GM19372 (cell line): ENCODE data around the gene KRTAP4-4.
"Not testable (repeated sequence)": the region's sequence is repeated elsewhere in the genome, so short reads cannot be mapped to it uniquely, and the experiment has no call there.

Experiments
- ATAC-seq: cut with Tn5 transposase; IDR thresholded peaks from one replicate; pipeline ENCODE4 v1.9.1; 2021; ENCODE audit warnings: mild to moderate bottlenecking, low read depth, moderate library complexity; ENCODE audit not compliant: unreplicated experiment

KRTAP4-4 gene

DNA sequence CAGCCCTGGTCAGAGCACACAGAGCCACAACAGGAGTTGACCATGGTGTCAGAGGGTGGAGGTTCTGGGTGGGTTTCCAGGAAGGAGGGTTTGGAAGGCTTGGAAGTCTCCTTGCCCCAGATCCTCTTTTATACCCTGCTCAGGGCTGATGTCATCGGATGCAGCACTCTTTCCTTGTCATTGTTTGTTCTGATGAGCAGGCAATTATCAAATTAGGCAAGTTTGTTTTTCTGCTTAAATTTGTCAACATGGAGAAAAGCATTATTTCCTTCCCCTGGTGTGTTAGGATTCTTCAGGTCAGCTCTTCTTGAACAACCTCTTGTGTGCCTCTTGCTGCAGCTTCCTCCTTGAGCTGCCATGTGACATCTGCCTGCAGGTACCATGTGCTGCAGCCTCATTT lies at the start of gene KRTAP4-4:
Gene KRTAP4-4, minus strand, starts transcription at position 101 of the 400 bp plus-strand sequence. Its CDS starts 57 bp downstream, at position 44.
- ATAC-seq: no peak

DNA sequence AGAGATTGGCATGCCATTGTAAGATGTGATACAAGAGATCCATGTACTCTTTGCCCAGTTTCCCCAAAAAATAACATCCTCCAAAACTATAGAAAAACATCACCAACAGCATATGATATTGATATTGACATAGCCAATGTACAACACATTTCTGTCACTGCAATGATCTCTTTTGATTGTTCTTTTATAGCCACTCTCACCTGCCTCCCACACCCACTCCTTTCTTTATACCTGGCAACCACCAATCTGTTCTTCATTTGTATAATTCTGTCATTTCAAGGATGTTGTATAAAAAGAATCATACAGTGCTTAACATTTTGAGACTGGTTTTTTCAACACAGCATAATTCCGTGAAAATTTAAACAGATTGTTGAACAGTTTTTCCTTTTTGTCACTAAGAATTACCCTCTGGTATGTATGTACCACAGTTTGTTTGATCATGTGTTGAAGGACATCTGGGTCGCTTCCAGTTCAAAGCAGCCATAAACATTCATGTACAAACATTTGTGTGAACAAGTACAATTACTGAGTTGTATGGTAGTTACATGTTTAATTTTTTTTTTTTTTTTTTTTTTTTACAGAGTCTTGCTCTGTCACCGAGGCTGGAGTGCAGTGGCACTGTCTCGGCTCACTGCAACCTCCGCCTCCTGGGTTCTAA lies 39.0 kb upstream of the KRTAP4-4 start:
- no peak for ATAC-seq

DNA sequence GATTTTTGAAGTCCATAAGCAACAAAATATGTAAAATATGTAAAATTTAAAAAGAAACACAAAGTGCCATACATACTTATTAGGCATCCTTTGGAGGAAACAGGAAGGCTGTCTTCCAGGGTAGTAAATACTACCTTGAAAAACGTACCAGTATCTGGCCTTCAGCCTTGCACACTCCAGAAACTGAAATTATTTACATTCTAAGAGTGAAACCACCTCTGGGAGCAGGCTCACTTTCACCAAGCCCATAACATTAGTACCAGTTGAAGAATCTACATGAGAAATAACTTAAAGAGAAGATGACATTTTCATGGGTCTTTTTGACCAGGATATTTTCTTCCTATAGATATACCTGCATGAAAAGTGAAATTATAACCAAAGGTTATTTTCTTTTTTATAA lies 35.5 kb upstream of the KRTAP4-4 start:
- ATAC-seq: no peak

DNA sequence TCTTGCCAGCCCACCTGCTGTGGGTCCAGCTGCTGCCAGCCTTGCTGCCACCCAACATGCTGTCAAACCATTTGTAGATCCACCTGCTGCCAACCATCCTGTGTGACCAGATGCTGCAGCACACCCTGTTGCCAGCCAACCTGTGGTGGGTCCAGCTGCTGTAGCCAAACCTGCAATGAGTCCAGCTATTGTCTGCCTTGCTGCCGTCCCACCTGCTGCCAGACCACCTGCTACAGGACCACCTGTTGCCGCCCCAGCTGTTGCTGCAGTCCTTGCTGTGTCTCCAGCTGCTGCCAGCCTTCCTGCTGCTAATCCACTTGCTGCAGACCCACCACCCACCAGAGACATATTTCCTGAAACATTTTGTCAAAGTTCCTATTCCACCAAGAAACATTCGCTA lies 29.8 kb upstream of the KRTAP4-4 start:
- ATAC-seq: no peak

DNA sequence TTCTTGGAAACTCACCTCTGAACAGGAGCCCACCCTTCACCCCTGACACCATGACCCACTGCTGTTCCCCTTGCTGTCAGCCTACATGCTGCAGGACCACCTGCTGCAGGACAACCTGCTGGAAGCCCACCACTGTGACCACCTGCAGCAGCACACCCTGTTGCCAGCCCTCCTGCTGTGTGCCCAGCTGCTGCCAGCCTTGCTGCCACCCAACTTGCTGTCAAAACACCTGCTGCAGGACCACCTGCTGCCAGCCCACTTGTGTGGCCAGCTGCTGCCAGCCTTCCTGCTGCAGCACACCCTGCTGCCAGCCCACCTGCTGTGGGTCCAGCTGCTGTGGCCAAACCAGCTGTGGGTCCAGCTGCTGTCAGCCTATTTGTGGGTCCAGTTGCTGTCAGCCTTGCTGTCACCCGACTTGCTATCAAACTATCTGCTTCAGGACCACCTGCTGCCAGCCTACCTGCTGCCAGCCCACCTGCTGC lies 29.3 kb upstream of the KRTAP4-4 start, which contains the start of gene KRTAP9-1:
Gene KRTAP9-1, plus strand, starts transcription at position 51 of the 482 bp plus-strand sequence. Its CDS starts 0 bp downstream, at position 51.
- not testable (repeated sequence) for ATAC-seq

DNA sequence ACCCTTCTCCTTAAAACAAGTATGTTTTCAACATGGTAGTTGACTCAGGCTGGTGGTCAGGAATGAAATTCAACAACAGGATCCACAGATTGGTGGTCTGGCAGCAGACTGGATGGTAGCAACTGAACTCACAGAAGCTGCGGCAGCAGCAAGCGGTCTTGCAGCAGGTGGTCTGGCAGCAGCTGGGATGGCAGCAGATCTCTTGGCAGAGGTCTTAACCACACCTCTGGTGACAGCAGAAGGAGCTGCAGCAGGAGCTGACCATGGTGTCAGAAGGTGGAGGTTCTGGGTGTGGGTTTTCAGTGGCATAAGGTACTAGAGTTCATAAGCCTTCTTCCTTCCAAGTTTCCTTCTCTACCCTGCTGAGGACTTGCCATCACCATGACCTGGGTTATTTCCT lies 26.3 kb upstream of the KRTAP4-4 start:
- ATAC-seq: no peak

DNA sequence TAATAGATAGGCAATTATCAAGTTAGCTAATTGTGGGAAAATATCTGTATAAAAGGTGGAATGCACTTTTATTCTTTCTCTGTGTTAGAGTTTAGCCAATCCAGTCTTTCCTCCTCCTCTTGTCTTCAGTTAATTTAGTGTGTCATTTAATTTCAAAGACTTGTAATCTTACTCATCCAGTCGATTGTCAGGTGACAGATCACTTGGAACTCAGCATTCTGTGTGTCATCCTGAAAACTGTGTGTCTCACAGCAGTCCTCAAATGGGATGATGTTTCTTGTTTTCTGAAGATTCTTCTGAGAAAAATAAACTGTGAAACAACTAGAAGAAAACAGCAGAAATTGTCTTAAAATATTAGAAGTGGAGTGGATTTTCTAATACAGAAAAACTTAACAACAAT lies 24.5 kb upstream of the KRTAP4-4 start:
- no peak for ATAC-seq

DNA sequence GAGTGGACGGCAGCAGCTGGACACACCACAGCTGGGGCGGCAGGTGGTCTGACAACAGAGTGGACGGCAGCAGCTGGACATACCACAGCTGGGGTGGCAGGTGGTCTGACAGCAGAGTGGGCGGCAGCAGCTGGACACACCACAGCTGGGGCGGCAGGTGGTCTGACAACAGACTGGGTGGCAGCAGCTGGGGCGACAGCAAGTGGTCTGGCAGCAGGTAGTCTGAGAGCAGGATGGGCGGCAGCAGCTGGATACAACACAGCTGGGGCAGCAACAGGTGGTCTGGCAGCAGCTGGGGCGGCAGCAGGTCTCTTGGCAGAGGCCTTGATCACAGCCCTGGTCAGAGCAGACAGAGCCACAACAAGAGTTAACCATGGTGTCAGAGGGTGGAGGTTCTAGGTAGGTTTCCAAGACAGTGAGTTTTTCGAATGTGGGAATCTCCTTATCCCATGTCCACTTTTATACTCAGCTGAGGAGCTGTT lies 24.0 kb upstream of the KRTAP4-4 start, which contains the start of gene KRTAP4-1:
Gene KRTAP4-1, minus strand, starts transcription at position 432 of the 482 bp plus-strand sequence. Its CDS starts 57 bp downstream, at position 375.
- ATAC-seq: no peak

DNA sequence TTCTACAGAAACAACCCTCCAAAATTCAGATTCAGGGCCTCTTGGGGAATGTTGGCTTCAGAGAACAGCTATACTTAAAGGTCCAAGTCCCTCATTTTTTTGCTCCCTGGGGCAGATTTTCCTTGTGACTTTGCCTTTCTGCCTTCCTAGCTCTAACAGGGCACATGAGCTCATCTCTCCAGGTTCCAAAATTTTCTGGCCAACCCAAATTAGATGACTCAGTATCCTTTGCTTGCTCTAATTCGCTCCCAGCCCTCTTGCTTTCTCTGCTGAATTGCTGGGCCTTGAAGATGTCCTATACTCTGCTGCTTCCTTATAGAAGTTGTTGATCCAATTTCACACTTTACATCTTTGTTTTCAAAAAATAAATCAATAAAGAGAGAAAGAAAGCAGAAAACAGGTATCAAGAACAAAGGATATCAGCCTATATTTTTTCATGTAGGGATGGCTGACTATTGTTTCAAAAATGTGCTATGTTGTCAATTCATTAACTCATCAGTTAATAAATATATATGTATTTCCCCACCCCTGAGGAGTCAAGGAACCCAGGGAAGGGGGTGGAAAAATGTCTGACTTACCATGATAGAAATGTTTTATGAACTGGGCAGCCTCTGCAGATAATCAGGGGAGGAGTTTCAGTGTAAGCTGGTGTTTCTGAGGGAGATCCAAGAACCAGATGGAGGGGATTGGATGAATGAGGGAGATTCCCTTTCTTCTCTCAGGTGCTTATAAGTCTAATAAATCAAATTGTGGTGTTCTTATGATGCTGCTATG lies 18.5 kb upstream of the KRTAP4-4 start:
- ATAC-seq: no peak

DNA sequence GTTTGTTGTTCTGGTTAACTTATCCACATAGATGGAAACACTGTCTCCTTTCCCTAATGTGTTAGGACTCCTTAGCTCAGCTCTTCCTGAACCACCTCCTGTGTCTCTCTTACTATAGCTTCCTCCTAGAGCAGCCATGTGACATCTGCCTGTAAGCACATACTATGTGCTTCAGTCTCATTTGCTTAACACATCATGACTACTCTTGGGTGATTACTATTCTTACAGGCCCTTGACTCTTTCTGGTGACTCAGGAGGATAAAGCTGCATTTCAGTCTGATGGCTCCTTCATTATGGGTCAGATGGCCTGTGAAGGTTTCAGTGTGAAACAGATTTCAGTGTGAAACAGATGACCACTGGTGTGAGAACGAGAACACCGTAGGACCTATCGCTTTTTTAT lies 17.8 kb upstream of the KRTAP4-4 start:
- ATAC-seq: no peak

DNA sequence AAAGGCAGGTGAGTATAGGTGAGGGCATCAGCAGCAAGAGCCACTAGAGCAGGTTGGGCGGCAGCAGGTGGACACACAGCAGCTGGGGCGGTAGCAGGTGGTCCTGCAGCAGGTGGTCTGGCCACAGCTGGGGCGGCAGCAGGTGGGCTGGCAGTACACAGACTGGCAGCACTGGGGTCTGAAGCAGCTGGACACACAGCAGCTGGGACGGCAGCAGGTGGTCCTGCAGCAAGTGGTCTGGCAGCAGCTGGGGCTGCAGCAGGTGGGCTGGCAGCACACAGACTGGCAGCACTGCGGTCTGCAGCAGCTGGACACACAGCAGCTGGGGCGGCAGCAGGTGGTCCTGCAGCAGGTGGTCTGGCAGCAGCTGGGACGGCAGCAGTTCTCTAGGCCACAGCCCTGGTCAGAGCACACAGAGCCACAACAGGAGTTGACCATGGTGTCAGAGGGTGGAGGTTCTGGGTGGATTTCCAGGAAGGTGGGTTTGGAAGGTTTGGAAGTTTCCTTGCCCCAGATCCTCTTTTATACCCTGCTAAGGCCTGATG lies 17.3 kb upstream of the KRTAP4-4 start, which contains the start of gene KRTAP4-2:
Gene KRTAP4-2, minus strand, starts transcription at position 495 of the 545 bp plus-strand sequence. Its CDS starts 57 bp downstream, at position 438.
- no peak for ATAC-seq

DNA sequence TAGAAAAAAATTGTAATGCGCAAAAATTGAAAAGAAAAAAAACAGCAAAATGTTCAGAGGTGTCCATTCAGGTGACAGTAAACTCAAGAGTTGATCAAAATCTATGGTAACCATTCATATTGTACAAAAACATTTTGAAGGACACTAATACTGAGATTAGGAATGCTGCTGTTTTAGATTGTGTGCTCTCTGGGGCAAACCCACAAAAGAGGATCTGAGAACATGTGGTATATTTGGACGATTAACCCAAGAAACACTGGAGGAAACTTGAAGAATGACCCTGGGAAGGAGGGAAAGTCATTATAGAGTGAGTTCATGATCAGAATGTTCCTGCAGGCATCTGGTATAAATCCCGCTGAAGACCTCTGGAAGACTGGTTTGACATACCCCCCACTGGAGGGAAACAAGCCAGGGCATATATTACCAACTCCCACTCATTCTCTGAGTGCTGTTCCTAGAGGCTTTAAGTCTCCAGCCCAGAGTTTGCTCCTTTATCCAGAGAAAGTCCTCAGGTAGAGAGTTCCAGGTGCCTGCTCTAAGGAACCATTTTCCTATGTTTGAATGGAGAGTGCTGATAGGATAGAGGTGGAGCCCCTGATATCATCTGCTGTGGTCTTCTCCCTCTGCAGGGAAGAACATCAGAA lies 16.3 kb upstream of the KRTAP4-4 start:
- no peak for ATAC-seq

DNA sequence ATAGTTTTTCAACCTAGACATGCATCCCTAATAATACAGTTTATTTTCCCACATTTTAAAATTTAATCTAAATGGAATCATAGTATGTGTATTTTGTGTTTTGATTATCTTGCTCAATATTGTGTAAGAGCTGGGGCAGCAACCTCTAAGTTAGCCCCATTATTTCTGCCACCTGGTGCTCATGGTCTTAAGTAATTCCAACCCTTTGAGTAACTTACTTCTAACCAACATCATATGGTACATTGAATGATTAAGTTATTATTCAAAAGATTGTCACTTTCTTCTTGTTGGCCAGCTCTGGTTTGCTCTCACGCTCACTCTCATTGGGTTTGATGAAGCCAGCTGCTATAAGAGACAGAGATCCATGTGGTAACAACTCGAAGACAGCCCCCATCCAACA lies 11.3 kb upstream of the KRTAP4-4 start:
- ATAC-seq: no peak

DNA sequence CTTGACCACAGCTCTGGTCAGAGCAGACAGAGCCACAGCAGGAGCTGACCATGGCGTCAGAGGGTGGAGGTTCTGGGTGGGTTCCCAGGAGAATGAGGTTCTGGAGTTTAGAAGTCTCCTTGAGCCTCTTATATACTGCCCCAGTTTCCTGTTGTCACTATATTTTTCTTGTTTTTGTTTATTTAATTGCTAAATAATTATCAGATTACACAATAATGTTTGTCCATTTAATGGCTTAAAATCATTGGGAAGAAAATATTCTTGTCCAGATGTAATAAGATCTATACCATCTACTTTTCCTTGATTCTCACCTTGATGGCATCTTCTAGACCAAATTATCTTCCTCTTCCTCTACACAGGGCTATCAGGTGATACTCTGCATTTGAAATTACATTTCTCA lies 7.6 kb upstream of the KRTAP4-4 start, which contains the start of gene KRTAP4-3:
Gene KRTAP4-3, minus strand, starts transcription at position 101 of the 400 bp plus-strand sequence. Its CDS starts 49 bp downstream, at position 52.
- no peak for ATAC-seq

DNA sequence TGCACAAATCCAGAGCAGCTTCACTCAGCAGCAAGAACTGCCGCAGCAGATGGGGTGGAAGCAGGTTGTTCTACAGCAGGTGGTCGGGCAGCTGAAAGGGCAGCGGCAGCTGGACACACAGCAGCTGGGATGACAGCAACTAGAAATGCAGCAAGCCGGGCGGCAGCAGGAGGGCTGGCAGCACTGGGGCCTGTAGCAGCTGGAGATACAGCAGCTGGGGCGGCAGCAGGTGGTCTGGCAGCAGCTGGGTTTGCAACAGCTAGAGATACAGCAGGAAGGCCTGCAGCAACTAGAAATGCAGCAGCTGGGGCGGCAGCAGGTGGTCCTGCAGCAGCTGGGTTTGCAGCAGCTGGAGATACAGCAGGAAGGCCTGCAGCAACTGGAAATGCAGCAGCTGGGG lies 7.0 kb upstream of the KRTAP4-4 start:
- ATAC-seq: no peak

DNA sequence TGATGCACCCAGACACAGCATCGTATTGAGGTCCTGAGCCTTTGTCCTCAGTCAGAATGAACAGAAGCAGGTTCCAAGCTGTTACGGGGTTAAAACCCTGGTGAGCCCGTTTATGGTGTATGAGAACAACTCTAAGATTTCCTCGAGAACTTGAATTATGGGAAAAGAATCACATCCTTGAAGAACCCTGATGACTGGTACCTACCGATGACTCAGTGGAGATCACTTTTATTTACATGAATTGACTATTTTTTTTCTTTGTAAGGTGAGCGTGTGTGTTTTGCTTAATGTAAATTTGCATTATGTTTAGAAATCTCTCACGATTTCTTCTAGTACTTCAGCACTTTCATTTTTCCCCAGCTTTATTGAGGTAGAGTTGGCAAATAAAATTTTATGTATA lies 3.3 kb upstream of the KRTAP4-4 start:
- no peak for ATAC-seq

DNA sequence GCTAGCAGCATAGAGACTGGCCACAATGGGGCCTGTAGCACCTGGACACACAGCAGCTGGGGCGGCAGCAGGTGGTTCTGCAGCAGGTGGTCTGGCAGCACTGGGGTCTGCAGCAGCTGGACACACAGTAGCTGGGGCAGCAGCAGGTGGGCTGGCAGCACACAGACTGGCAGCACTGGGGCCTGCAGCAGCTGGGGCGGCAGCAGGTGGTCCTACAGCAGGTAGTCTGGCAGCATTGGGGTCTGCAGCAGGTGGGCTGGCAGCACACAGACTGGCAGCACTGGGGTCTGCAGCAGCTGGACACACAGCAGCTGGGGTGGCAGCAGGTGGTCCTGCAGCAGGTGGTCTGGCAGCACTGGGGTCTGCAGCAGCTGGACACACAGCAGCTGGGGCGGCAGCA lies 358 bp downstream of the KRTAP4-4 start:
- ATAC-seq: not testable (repeated sequence)

DNA sequence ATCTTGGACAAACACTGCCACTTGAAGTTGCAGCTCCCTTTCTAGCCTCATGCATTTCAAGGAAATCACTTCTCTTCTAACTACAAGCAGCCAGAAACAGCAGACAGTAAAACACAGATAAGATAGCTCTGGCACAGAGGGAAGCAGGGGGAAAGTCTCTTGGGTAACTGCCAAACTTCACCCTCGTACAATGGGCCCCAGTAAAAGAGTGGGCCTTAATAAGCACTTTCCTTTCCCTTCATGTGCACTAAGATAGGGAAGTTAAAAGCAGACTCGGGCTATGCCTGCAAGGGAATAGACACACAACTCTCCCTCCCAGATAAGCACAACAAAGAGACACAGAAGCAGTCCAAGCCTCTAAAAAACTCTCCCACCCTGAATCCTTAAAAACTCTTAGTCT lies 6.7 kb downstream of the KRTAP4-4 start:
- no peak for ATAC-seq

DNA sequence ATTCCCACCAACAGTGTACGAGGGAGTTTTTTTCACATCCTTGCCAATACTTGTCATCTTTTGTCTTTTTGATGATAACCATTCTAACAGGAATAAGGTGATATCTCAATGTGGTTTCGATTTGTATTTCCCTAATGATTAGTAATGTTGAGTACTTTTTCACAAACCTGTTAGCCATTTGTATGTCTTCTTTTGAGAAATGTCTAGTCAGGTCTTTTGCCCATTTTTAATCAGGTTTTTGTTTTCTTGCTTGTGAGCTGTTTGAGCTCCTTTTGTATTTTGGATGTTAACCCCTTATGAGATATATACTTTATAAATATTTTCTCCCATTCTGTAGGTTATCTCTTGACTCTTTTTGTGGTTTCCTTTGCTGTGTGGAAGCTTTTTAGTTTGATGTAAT lies 9.0 kb downstream of the KRTAP4-4 start:
- ATAC-seq: no peak

DNA sequence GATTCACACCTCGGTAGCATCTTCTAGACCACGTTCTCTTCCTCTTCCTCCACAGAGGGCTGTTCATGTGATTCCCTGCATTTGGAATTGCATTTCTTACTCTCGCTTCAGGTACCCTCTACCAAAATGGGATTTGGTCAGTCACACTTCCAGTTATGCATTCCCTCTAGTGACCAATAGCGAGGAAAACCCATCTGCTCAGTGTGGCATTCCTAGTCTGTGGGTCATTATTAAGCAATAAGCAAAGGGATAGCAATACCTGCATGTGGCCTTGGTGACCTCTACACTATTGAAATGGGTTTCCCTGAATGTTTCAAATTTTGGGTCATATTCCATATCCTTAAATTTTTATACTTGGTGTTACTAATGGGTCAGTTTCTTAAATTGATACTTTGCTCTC lies 10.5 kb downstream of the KRTAP4-4 start:
- no peak for ATAC-seq

DNA sequence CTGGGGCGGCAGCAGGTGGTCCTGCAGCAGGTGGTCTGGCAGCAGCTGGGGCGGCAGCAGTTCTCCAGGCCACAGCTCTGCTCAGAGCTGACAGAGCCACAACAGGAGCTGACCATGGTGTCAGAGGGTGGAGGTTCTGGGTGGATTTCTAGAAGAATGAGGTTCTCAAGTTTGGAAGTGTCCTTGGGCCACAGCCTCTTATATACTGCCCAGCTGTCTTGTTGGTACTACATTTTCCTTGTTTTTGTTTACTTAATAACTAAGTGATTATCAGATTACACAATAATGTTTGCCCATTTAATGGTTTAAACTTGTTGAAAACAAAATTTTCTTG lies 10.9 kb downstream of the KRTAP4-4 start, which contains the start of gene KRTAP4-5:
Gene KRTAP4-5, minus strand, starts transcription at position 174 of the 334 bp plus-strand sequence. Its CDS starts 58 bp downstream, at position 116.
- ATAC-seq: no peak
